Neural crest cell (in vitro differentiated cells): ENCODE measurements around the gene BCL3. TPM values are rescaled to one million over a fixed set of nuclear protein-coding genes. Genes with fewer than 3 reads are reported as not detected.

Source experiments
- DNase-seq: peaks from one replicate; pipeline ENCODE4 v3.0.0; 2021; ENCODE audit warnings: low read depth, mixed read lengths, low spot score
- H3K27ac Mint-ChIP-seq: one replicate; pipeline ENCODE4 v1.8.0; 2021; ENCODE audit warnings: mild to moderate bottlenecking, mixed read lengths; ENCODE audit not compliant: unreplicated experiment
- H3K27me3 Mint-ChIP-seq: 2 replicates; pipeline ENCODE4 v1.8.0; 2021; ENCODE audit warnings: low read depth, mild to moderate bottlenecking, mixed read lengths
- H3K36me3 Mint-ChIP-seq: 2 replicates; pipeline ENCODE4 v1.8.0; 2021; ENCODE audit warnings: low read depth, mild to moderate bottlenecking, mixed read lengths
- H3K4me1 Mint-ChIP-seq: 2 replicates; pipeline ENCODE4 v1.8.0; 2021; ENCODE audit warnings: mixed read lengths
- H3K4me3 Mint-ChIP-seq: one replicate; pipeline ENCODE4 v1.8.0; 2021; ENCODE audit warnings: mild to moderate bottlenecking, mixed read lengths
- H3K9me3 Mint-ChIP-seq: 2 replicates; pipeline ENCODE4 v1.8.0; 2021; ENCODE audit warnings: mixed read lengths
- total RNA-seq: library from RNA; stranded (reverse); gene quantifications from 2 replicates; pipeline ENCODE4 v1.2.1, GENCODE V29; 2021
- TF ChIP-seq, protein P1 (sequence below): fragments of 200-600 bp; sonication (generic); conservative IDR thresholded peaks from 2 replicates; pipeline ENCODE4 v1.5.0; 2021; ENCODE audit warnings: antibody characterized with exemption, mild to moderate bottlenecking

Gene BCL3
- total RNA-seq, 1 donor from 2014 or later, result 2.2 TPM

DNA sequence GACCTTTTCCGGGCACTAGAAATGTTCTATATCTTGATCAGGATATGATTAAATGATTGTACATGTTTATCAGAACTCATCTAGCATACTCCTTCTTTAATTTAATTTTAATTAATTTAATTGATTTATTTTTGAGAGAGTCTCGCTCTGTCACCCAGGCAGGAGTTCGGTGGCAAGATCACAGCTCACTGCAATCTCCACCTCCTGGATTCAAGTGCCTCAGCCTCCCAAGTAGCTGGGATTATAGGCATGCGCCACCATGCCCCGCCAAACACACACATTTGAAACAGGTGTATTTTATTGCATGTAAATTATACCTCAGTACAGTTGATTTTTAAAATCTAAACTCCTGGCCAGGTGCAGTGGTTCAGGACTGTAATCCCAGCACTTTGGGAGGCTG lies 17.4 kb upstream of the BCL3 start:
- H3K4me1 Mint-ChIP-seq, result no peaks in the 10 kb centered on the region
- H3K36me3 Mint-ChIP-seq, result no peaks in the 10 kb centered on the region
- no peak for DNase-seq
- no peak overlapping the region for H3K4me3 Mint-ChIP-seq
- no peaks in the 10 kb centered on the region for H3K9me3 Mint-ChIP-seq
- no peak overlapping the region for H3K27ac Mint-ChIP-seq
- H3K27me3 Mint-ChIP-seq, result peaks cover 16% of the 10 kb centered on the region
- TF ChIP-seq, protein P1, sequence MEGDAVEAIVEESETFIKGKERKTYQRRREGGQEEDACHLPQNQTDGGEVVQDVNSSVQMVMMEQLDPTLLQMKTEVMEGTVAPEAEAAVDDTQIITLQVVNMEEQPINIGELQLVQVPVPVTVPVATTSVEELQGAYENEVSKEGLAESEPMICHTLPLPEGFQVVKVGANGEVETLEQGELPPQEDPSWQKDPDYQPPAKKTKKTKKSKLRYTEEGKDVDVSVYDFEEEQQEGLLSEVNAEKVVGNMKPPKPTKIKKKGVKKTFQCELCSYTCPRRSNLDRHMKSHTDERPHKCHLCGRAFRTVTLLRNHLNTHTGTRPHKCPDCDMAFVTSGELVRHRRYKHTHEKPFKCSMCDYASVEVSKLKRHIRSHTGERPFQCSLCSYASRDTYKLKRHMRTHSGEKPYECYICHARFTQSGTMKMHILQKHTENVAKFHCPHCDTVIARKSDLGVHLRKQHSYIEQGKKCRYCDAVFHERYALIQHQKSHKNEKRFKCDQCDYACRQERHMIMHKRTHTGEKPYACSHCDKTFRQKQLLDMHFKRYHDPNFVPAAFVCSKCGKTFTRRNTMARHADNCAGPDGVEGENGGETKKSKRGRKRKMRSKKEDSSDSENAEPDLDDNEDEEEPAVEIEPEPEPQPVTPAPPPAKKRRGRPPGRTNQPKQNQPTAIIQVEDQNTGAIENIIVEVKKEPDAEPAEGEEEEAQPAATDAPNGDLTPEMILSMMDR, result no peak

DNA sequence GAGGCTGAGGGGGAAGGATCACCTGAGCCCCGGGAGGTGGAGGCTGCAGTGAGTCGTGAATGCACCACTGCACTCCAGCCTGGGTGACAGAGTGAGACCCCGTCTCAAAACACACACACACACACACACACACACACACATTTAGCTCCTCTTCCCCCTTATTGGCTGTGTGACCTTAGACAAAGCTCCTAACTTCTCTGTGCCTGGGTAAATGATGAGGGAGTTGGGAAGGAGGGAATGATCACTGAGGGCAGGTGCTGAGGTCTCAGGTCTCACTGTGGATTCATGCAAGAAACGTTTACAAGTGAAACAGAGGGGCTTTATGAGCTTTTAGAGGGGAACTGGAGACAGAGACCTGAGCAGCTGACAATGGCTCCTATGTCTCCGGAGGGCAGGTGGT lies 16.9 kb upstream of the BCL3 start:
- Mint-ChIP-seq H3K27ac (no peak overlapping the region), H3K4me1 (no peaks in the 10 kb centered on the region), H3K27me3 (peaks cover 16% of the 10 kb centered on the region), H3K9me3 (no peaks in the 10 kb centered on the region), H3K4me3 (no peak overlapping the region), H3K36me3 (no peaks in the 10 kb centered on the region)
- TF ChIP-seq, protein P1, result no peak
- DNase-seq, result no peak

DNA sequence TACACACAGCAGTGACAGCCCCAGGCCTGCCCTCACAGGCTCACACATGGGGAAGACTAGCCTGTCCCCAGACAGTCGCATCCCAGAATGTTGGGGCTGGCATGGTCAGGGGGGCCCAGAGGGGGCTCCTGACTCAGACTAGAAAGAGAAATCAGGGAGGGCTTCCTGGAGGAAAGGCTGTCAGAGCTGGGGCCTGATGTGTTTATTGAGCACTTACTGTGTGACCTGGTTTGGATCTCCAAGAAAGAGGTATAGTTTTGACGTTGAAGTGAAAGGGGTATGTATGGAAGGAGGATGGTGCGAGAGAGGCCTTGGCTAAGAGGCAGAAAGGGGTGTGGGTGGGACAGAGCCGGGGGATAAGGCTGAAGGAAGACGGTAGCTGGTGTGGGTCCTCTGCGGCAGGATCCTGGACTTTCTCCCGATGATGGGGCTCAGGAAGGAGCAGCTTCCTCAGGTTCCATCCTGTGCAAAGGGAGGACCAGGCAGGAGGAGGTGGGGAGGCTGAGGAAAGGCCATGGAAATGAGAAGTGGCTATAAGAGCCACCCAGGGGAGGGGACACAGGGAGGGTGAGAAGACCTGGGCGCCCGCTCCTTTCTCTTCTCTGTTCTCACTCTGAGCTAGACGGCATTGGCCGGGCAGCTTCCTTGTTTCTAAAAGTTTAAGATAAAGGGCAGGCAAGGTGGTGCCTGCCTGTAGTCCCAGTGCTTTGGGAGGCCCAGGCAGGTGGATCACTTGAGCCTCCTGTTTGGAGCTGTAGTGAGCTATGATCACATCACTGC lies 16.1 kb upstream of the BCL3 start:
- DNase-seq, result no peak
- no peaks in the 10 kb centered on the region for H3K9me3 Mint-ChIP-seq
- no peak overlapping the region for H3K4me3 Mint-ChIP-seq
- H3K4me1 Mint-ChIP-seq, result no peaks in the 10 kb centered on the region
- H3K36me3 Mint-ChIP-seq, result no peaks in the 10 kb centered on the region
- TF ChIP-seq, protein P1, result no peak
- H3K27ac Mint-ChIP-seq, result no peak overlapping the region
- H3K27me3 Mint-ChIP-seq, result peaks cover 21% of the 10 kb centered on the region

DNA sequence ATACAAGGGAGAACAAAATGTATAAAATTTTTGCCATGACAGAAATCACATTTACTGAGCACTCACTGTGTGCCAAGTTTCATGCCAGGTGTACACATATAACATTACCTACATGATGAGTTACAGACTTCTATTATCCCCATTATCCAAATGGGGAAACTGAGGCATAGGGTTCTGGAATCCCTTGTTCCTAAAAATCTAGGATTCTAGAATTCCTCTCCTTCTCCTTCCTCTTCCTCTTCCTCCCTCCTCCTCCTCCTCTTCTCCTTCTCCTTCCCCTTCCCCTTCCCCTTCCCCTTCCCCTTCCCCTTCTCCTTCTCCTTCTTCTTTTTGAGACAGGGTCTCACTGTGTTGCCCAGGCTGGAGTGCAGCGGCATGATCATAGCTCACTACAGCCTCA lies 14.2 kb upstream of the BCL3 start:
- H3K36me3 Mint-ChIP-seq, result no peaks in the 10 kb centered on the region
- no peak overlapping the region for H3K4me3 Mint-ChIP-seq
- no peaks in the 10 kb centered on the region for H3K9me3 Mint-ChIP-seq
- no peak for DNase-seq
- TF ChIP-seq, protein P1, result no peak
- no peaks in the 10 kb centered on the region for H3K4me1 Mint-ChIP-seq
- H3K27me3 Mint-ChIP-seq, result peaks cover 40% of the 10 kb centered on the region
- H3K27ac Mint-ChIP-seq, result no peak overlapping the region

DNA sequence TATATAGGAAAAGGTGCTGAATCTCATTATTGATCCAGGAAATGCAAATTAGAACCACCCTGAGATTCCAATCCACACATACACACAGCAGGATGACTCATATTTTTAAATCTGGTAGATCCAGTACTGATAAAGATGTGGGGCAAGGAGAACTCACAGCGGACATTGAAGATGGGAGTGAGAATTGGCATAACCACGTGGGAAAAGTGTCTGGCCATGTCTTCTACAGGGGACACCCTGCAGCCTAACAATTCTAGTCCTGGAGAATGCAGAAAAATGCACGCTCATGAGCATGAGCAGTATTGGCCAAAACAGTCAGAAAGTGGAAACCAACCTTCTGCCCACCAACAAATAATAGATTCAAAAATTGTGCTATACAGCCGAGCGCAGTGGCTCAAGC lies 13.5 kb upstream of the BCL3 start:
- Mint-ChIP-seq H3K36me3 (no peaks in the 10 kb centered on the region), H3K27ac (no peak overlapping the region), H3K4me3 (no peak overlapping the region), H3K4me1 (no peaks in the 10 kb centered on the region), H3K9me3 (no peaks in the 10 kb centered on the region), H3K27me3 (peaks cover 42% of the 10 kb centered on the region)
- DNase-seq, result no peak
- TF ChIP-seq, protein P1, result no peak
